HEK293T (cell line): ENCODE results near the gene TRIM27.

ENCODE experiments used
- BHLHE40 ChIP-seq: fragments of 450-650 bp; IDR thresholded peaks from 2 replicates; pipeline ENCODE4 v1.6.1; 2016; ENCODE audit warnings: mild to moderate bottlenecking, moderate library complexity, borderline replicate concordance
- FOXA1 ChIP-seq: fragments of 450-650 bp; IDR thresholded peaks from 2 replicates; pipeline ENCODE4 v1.6.1; 2016; ENCODE audit warnings: mild to moderate bottlenecking
- FOXK2 ChIP-seq: fragments of 450-650 bp; IDR thresholded peaks from 2 replicates; pipeline ENCODE4 v1.6.1; 2016; ENCODE audit warnings: mild to moderate bottlenecking
- HDGF ChIP-seq: fragments of 450-650 bp; IDR thresholded peaks from 2 replicates; pipeline ENCODE4 v1.6.1; 2017; ENCODE audit warnings: antibody characterized with exemption, borderline replicate concordance
- NFRKB ChIP-seq: fragments of 450-650 bp; IDR thresholded peaks from 2 replicates; pipeline ENCODE4 v1.6.1; 2016; ENCODE audit warnings: mild to moderate bottlenecking, moderate library complexity
- SP1 ChIP-seq: fragments of 450-650 bp; IDR thresholded peaks from 2 replicates; pipeline ENCODE4 v1.6.1; 2017
- SUZ12 ChIP-seq: fragments of 450-650 bp; IDR thresholded peaks from 2 replicates; pipeline ENCODE4 v1.6.1; 2016; ENCODE audit warnings: mild to moderate bottlenecking
- TARDBP ChIP-seq: fragments of 450-650 bp; IDR thresholded peaks from 2 replicates; pipeline ENCODE4 v1.6.1; 2016
- ZNF384 ChIP-seq: fragments of 450-650 bp; IDR thresholded peaks from 2 replicates; pipeline ENCODE4 v1.6.1; 2016

DNA sequence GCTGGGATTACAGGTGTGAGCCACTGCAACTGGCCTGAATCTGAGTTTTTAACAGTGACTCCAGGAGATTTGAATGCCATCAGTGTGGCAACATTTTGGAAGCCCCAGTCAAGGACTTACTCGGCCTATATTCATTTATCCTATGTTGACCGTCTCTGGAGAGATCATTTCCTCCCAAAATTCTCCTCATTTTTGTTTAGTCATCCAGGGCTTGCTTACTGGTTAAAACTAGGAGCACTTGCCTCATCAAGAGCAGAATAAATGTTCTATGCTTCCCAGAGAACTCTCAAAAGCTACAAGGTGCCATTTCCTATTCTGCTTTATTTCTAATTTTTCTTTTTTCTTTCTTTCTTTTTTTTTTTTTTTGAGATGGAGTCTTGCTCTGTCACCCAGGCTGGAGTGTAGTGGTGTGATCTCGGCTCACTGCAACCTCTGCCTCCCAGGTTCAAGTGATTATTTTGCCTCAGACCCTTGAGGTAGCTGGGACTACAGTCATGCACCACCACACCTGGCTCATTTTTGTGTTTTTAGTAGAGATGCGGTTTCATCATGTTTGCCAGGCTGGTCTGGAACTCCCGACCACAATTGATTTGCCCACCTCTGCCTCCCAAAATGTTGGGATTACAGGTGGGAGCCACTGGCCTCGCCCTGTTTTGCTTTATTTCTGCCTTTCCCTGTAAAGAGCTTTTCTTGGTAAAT is 23.4 kb upstream of the TRIM27 start:
- no peak for TF ChIP-seq SP1
- TF ChIP-seq SUZ12 = no peak
- TF ChIP-seq FOXK2 = no peak
- no peak for TF ChIP-seq HDGF
- TF ChIP-seq FOXA1 = no peak
- TF ChIP-seq ZNF384 = no peak
- TF ChIP-seq TARDBP = no peak
- no peak for TF ChIP-seq BHLHE40
- TF ChIP-seq NFRKB = no peak
